GM10248 (cell line): ENCODE measurements around the gene TBRG1.

Experiments
- CTCF ChIA-PET: fragments of 300-600 bp; sonication (Branson Sonifier 250); formaldehyde crosslinking; extraction: SDS; loops from one replicate; lab custom pipeline; 2021; ENCODE audit warnings: antibody characterized with exemption; lab: Yijun Ruan, JAX
- POLR2A ChIA-PET: fragments of 350-650 bp; sonication (Branson Sonifier 250); formaldehyde crosslinking; extraction: SDS; loops from one replicate; lab custom pipeline; 2020; ENCODE audit warnings: antibody characterized with exemption; lab: Yijun Ruan, JAX
- DNase-seq: peaks from one replicate; pipeline ENCODE4 v3.0.0; 2012; ENCODE audit errors: extremely low spot score
- TF ChIP-seq, protein P1 (sequence below): IDR thresholded peaks from 2 replicates; pipeline ENCODE4 v1.5.1; 2012; ENCODE audit warnings: mild to moderate bottlenecking, low read depth; ENCODE audit errors: extremely low read depth, missing control alignments, control extremely low read depth

The TBRG1 gene

DNA sequence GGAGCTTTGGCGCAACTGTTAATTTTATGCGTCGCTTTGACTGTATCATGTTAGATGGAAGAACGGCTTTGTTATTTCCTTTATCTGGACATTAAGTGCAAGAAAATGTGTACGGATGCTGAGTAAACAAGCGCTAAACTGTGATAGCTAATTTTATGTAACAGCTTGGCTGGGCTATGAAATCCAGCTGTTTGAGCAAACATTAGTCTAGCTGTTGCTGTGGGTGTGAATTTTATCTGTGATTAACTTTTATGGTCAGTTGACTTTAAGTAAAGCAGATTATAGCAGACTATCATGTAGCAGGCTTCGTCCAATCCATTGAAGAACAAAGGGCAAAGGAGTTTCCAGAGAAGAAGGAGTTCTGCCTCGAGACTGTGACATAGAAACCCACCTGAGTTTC lies 38.9 kb upstream of the TBRG1 start:
- no peak for DNase-seq
- POLR2A ChIA-PET = interaction anchor here (0.7 kb wide), 1 partner anchor 27 kb away, joined by 3 read pairs; no protein-coding TSS in a partner anchor
- CTCF ChIA-PET = interaction anchor here (0.6 to 2.9 kb wide), 10 partner anchors 9 to 1003 kb away, joined by 3 to 20 read pairs (median 8); no protein-coding TSS in a partner anchor
- TF ChIP-seq, protein P1, sequence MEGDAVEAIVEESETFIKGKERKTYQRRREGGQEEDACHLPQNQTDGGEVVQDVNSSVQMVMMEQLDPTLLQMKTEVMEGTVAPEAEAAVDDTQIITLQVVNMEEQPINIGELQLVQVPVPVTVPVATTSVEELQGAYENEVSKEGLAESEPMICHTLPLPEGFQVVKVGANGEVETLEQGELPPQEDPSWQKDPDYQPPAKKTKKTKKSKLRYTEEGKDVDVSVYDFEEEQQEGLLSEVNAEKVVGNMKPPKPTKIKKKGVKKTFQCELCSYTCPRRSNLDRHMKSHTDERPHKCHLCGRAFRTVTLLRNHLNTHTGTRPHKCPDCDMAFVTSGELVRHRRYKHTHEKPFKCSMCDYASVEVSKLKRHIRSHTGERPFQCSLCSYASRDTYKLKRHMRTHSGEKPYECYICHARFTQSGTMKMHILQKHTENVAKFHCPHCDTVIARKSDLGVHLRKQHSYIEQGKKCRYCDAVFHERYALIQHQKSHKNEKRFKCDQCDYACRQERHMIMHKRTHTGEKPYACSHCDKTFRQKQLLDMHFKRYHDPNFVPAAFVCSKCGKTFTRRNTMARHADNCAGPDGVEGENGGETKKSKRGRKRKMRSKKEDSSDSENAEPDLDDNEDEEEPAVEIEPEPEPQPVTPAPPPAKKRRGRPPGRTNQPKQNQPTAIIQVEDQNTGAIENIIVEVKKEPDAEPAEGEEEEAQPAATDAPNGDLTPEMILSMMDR = no peak

GRCh38 chr11:124584681-124585372 lies 37.8 kb upstream of the TBRG1 start:
- TF ChIP-seq, protein P1 = no peak
- CTCF ChIA-PET = interaction anchor here (1.0 to 2.9 kb wide), 14 partner anchors 8 to 515 kb away, joined by 3 to 20 read pairs (median 8); no protein-coding TSS in a partner anchor
- POLR2A ChIA-PET = no interaction called here
- no peak for DNase-seq

DNA sequence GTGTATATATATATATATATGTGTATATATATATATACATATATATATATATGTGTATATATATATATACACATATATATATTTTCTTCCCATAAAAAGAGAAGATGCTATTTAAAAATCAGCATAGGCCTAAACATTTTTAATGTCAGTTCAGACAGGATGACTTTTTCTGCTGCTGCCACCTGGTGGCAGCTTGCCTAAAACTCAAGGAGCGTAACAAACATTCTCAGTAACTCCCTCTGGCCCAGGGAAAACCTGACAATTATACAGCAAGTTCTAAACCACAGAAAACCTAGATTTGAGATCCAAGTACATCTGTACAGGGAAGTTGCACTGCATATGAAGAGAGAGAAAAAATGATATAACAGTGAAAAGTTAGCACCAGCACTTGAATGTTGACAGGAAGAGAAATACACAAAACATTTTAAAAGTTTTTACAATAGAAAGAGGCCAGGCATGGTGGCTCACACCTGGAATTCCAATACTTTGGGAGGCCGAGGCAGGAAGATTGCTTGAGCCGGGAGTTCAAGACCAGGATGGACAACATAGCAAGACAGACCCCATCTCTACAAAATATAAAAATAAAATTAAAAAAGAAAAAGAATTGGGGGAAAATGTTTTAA lies 36.3 kb upstream of the TBRG1 start:
- TF ChIP-seq, protein P1 = peak; percentile 79
- ChIA-PET POLR2A (no interaction called here), CTCF (interaction anchor here (1.0 to 2.9 kb wide), 10 partner anchors 9 to 517 kb away, joined by 3 to 20 read pairs (median 10); no protein-coding TSS in a partner anchor)
- DNase-seq = peak; percentile 28

- ChIA-PET POLR2A (no interaction called here), CTCF (no interaction called here)
- TF ChIP-seq, protein P1 = no peak
- DNase-seq = no peak
Measured at GRCh38 chr11:124591430-124591829, 31.2 kb upstream of the TBRG1 start.

- ChIA-PET POLR2A (no interaction called here), CTCF (interaction anchor here (1.3 kb wide), 2 partner anchors 9 to 177 kb away, joined by 3 to 5 read pairs; no protein-coding TSS in a partner anchor)
- no peak for DNase-seq
- TF ChIP-seq, protein P1 = no peak
Measured at GRCh38 chr11:124592627-124593026, 30.0 kb upstream of the TBRG1 start.

DNA sequence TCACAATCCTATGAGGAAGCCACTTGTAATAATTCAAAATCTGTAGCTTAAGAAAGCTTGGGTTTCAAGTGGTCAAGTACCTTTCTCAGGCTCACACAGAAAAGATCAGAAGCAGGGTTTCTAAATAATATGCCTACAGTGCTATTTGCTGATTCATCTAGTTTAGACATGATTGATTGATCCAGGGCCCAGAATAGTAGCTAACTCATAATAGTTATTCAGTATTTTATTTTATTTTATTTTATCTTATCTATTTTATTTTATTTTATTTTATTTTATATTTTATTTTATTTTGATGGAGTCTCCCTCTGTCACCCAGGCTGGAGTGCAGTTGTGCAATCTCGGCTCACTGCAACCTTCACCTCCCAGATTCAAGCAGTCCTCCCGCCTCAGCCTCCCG lies 27.4 kb upstream of the TBRG1 start:
- TF ChIP-seq, protein P1 = no peak
- ChIA-PET CTCF (interaction anchor here (1.3 to 1.4 kb wide), 2 partner anchors 9 to 10 kb away, joined by 4 to 5 read pairs; no protein-coding TSS in a partner anchor), POLR2A (no interaction called here)

More for the DNA sequence above, 27.4 kb upstream of the TBRG1 start:
- no peak for DNase-seq
